Lower lobe of right lung (tissue), 2 donors: ENCODE data around the gene LEMD1. TPM values are rescaled to one million over a fixed set of nuclear protein-coding genes. Genes with fewer than 3 reads are reported as not detected.
A peak's percentile ranks its signal among the peaks of the same experiment; 100 is the strongest.

Source experiments
- ATAC-seq, 2 donors: fragments of 200-7000 bp; cut with Tn5 transposase; one replicate each; pipeline ENCODE4 v1.9.1; 2020 to 2022; ENCODE audit warnings: mild to moderate bottlenecking in 2 of 2, moderate library complexity in 2 of 2
- DNase-seq: peaks from one replicate; pipeline ENCODE4 v3.0.0-alpha.2; 2020
- H3K27ac ChIP-seq: fragments of 200-600 bp; one replicate; pipeline ENCODE4 v1.8.0; 2022
- H3K27me3 ChIP-seq: fragments of 200-600 bp; one replicate; pipeline ENCODE4 v1.8.0; 2022; ENCODE audit warnings: low read depth
- H3K36me3 ChIP-seq: fragments of 200-600 bp; one replicate; pipeline ENCODE4 v1.8.0; 2022; ENCODE audit warnings: mild to moderate bottlenecking
- H3K4me1 ChIP-seq: fragments of 200-600 bp; one replicate; pipeline ENCODE4 v1.8.0; 2022
- H3K4me3 ChIP-seq: fragments of 200-600 bp; one replicate; pipeline ENCODE4 v1.8.0; 2022; ENCODE audit warnings: mild to moderate bottlenecking
- H3K9me3 ChIP-seq: fragments of 200-600 bp; one replicate; pipeline ENCODE4 v1.8.0; 2022
- intact Hi-C: fragments of 100-400 bp; cut with DNase I; formaldehyde crosslinking; loops from one replicate; pipeline ENCODE4 v1.11.0; 2022
- total RNA-seq: library from RNA; stranded (reverse); fragmentation: NEBNext Ultra II Directional; extraction: Animal tissue kit (Norgen Biotek cat#: 25700); gene quantifications from one replicate; pipeline ENCODE4 v1.2.1, GENCODE V29; 2021
- TF ChIP-seq, protein P1 (sequence below): fragments of 200-600 bp; IDR thresholded peaks from one replicate; pipeline ENCODE4 v1.8.0; 2022; ENCODE audit warnings: antibody characterized with exemption, mild to moderate bottlenecking
- donor health status: DM: no; HTN: yes; CAD: no; lungs with severe emphysema.

The LEMD1 gene
- total RNA-seq, 1 donor from 2014 or later = not detected

DNA sequence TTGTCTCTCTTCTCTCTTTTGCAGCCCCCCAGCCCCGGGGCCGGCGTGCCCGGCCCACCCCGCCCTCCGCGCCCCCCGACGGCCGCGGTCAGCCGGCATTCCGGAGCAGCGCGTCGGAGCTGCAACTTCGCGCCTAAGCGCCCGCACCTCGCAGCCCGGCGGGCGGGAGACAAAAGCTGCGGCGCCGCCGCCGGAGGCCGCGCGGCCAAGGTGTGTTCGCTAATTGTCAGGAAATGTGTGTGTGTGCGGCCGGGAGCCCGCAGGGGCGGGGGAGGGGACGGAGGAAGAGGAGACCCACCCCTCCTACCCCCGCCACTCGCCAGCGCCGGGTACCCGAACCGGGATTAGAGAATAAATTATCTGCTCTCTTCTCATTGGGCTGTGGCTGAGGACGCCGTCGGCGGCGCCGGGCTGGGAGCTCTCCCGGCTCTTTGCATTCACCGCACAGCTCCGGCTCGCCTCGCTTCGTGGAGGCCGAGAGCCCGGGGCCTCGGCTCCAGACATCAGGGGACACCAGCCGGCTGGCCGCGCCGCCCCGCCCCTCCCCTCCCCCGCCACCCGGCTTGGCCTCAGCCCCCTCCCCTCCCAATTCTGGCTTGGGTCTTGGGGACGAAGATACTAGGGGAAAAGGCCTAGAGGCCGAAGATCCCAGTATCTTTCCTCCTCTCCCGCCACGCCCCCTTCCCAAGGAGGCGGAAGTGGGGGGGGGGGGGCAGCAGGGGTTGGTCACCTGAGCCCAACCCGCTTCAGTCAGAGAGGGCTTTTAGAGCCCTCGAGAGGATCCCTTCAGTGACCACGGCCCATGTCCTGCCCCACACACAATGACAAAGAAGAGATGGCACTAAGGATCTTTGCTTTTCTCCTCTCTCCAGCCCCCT, 35.3 kb upstream of the LEMD1 start:
- H3K9me3 ChIP-seq = no peaks in the 10 kb centered on the region
- intact Hi-C loops = no loop called here
- peaks cover 86% of the 10 kb centered on the region for H3K27me3 ChIP-seq
- H3K27ac ChIP-seq = no peak overlapping the region
- TF ChIP-seq, protein P1, sequence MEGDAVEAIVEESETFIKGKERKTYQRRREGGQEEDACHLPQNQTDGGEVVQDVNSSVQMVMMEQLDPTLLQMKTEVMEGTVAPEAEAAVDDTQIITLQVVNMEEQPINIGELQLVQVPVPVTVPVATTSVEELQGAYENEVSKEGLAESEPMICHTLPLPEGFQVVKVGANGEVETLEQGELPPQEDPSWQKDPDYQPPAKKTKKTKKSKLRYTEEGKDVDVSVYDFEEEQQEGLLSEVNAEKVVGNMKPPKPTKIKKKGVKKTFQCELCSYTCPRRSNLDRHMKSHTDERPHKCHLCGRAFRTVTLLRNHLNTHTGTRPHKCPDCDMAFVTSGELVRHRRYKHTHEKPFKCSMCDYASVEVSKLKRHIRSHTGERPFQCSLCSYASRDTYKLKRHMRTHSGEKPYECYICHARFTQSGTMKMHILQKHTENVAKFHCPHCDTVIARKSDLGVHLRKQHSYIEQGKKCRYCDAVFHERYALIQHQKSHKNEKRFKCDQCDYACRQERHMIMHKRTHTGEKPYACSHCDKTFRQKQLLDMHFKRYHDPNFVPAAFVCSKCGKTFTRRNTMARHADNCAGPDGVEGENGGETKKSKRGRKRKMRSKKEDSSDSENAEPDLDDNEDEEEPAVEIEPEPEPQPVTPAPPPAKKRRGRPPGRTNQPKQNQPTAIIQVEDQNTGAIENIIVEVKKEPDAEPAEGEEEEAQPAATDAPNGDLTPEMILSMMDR = no peak
- no peaks in the 10 kb centered on the region for H3K36me3 ChIP-seq
- H3K4me3 ChIP-seq = peak overlapping the region; percentile 34
- ATAC-seq (peak in 1 of 2 donors; percentile 32), DNase-seq (no peak)
- peaks cover 23% of the 10 kb centered on the region for H3K4me1 ChIP-seq

DNA sequence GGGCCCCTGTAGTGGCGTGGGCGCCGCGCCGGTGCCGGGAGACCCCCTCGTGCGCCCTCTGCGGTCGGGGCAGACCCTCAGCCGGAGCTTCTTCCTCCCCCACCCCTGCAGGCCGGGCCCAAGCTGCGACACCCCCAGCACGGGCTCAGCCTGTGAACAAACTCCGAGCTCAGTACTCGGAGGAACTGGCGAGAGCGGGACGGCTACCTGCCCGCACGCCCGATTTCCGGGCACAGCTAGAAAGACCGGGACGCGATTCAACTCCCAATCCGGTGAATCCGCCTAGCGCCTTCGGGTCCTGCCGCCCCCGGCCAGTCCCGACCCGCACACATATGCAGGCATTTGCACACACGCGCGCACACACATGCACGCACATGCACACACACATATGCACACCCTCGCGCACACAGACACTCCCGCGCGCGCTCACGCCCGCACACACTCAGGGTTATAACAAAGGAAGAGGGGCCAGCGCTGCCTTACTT, 34.6 kb upstream of the LEMD1 start:
- DNase-seq (no peak), ATAC-seq (no peak)
- no peaks in the 10 kb centered on the region for H3K36me3 ChIP-seq
- TF ChIP-seq, protein P1 = no peak
- H3K27ac ChIP-seq = no peak overlapping the region
- H3K4me3 ChIP-seq = peak overlapping the region; percentile 34
- no peaks in the 10 kb centered on the region for H3K9me3 ChIP-seq
- intact Hi-C loops = no loop called here
- H3K27me3 ChIP-seq = peaks cover 91% of the 10 kb centered on the region
- peaks cover 23% of the 10 kb centered on the region for H3K4me1 ChIP-seq

DNA sequence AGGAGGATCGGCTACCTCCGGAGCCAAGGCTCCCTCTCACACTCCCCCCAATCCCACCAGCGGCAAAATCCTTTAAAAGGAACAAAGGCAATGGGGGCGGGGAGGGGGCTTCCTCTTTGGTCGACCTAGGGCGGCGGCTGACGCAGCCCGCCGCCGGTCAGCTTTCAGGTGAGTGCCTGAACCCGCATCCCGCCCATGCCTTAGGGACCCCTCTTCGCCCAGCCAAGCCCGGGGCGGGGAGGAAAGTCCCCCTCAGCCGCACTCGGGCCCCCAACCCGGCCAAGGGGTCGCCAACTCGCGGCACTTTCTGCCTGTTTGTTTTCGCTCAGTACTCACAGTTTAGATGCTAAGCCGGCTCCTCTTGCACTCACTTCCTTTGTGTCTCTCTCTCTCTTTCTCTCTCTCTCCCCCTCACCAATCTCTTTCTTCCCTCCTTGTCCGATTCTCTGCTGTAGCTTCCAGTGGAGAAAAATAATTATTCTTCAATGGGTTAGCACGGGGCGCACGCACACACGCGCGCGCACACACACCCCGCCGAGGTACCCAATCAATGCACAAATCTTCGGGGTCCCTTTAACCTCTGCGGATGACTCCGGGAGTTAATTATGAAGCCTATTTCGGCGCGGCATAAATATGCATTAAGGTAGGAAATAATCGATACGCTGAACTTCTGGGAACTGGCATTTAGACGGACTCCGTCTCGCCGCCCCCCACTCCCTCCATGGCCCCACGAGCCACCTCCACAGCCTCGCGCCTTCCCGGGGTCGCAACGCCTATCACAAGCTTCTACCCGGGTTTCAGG, 33.9 kb upstream of the LEMD1 start, which contains the start of gene BLACAT1:
TSS of gene BLACAT1 (minus strand) at position 465 of the 802 bp plus-strand sequence.
- no peak for DNase-seq
- Histone ChIP-seq H3K4me3 (peak within 1 kb of the TSS; percentile 34), H3K27me3 (peaks cover 88% of the 10 kb centered on the region), H3K4me1 (peaks cover 23% of the 10 kb centered on the region), H3K27ac (no peak within 1 kb of the TSS), H3K9me3 (no peaks in the 10 kb centered on the region), H3K36me3 (no peaks in the 10 kb centered on the region)
- no peak for ATAC-seq
- TF ChIP-seq, protein P1 = no peak
- intact Hi-C loops = no loop called here

DNA sequence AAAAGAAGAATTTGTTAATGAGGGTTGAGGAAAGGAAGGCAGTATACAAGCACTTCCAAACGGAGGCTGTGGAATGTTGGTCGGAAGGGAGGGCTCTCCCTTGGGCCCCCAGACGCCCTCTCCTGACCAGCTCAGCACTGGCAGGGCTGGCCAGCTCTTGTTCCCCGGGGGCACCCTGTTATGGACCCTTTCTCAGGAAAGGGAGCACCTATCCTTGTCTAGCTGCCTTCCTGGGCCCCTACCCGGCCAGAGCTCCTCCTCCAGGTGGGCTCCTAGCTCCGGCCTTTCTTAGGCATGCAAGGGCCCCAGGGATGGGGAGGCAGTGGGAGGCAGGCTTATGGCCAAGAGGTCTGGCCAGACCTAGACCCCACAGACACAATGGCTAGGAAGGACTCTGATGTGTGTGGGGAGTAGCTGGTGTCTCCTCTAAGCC, 33.1 kb upstream of the LEMD1 start:
- H3K4me3 ChIP-seq = no peak overlapping the region
- DNase-seq (no peak), ATAC-seq (no peak)
- H3K27me3 ChIP-seq = peaks cover 87% of the 10 kb centered on the region
- peaks cover 23% of the 10 kb centered on the region for H3K4me1 ChIP-seq
- TF ChIP-seq, protein P1 = no peak
- H3K36me3 ChIP-seq = no peaks in the 10 kb centered on the region
- intact Hi-C loops = no loop called here
- no peaks in the 10 kb centered on the region for H3K9me3 ChIP-seq
- no peak overlapping the region for H3K27ac ChIP-seq

DNA sequence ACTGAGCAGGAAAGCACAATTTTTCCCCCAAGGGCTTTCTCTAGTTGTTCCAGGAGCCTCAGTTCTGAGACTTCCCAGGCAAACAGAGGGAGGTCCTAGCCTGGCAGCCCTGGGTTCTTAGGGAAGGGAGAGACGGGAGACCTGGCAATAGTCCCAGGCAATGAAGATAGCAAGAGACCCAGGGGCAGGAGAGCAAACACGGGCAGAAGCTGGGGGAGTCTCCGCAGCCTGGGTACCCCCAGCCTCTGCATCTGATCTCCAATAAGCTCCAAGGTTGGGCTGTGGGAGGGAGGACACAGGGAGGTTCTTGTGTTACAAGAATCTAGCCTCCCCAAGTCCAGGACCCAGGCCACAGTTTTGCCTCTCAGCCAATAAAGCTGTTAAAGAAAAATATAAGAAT, 31.6 kb upstream of the LEMD1 start:
- no peak for DNase-seq
- no peak overlapping the region for H3K27ac ChIP-seq
- no peak overlapping the region for H3K4me3 ChIP-seq
- peaks cover 72% of the 10 kb centered on the region for H3K27me3 ChIP-seq
- H3K4me1 ChIP-seq = peaks cover 23% of the 10 kb centered on the region
- H3K36me3 ChIP-seq = no peaks in the 10 kb centered on the region
- intact Hi-C loops = no loop called here
- TF ChIP-seq, protein P1 = no peak
- no peaks in the 10 kb centered on the region for H3K9me3 ChIP-seq
- no peak for ATAC-seq
